IPS-NIHi7 (cell line): ENCODE results near the gene PDE6A.
A peak's percentile ranks its signal among the peaks of the same experiment; 100 is the strongest.

ENCODE experiments used
- DNase-seq: peaks from one replicate; pipeline ENCODE4 v3.0.0; 2012; ENCODE audit warnings: mixed read lengths; ENCODE audit errors: extremely low spot score

PDE6A gene

GRCh38 chr5:149930749-149931574 lies 13.6 kb downstream of the PDE6A start:
- DNase-seq: no peak

DNA sequence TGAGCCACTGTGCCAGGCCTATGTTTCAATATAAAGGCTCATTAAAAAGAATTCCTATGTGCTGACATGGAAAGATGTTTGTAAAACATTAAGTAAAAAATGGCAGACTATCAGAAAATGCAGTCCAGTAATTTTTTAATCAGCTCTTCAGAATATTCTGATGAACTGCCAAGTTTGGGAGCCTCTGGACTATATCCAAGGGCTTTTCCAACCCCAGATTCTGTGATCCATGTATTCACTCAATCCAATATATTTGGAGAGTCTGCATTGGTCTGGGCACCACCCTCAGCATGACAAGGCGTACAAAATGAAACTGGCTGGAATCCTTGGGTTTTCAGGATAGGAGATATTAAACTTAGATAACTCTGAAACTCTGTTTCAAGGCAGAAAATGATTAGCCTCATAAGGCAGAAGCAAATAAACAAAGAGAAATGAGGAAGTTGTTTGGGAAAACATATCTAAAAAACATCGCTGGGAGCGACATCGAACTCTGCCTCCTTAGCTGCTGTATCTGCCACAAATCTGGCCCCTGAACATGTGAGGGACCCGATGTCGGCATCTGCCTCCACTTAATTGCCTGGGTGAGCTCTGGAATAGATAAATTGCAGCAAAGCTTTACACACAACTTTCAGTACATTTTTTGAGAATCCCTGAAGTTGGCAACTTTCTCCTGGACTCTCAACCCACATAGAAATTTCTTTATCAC lies 14.4 kb downstream of the PDE6A start:
- DNase-seq: no peak

- no peak for DNase-seq
These were observed 20.1 kb downstream of the PDE6A start for GRCh38 chr5:149924486-149924885.

DNA sequence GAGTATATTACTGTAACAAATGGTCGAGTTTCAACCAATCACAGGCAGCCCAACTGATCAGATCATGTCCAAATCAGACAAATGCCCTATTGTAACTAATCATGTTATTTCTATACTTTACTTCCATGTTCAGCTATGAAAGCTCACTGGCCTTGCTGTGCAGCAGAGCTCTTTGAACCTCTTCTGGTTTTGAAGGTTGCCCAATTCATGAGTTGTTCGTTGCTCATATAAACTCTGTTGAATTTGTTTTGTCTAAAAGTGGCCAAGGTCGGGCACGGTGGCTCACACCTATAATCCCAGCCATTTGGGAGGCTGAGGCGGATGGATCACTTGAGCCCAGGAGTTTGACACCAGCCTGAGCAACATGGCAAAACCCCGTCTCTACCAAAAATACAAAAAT lies 21.6 kb downstream of the PDE6A start:
- DNase-seq: no peak

- DNase-seq: no peak
These were observed 23.0 kb downstream of the PDE6A start for GRCh38 chr5:149921597-149921996.

DNA sequence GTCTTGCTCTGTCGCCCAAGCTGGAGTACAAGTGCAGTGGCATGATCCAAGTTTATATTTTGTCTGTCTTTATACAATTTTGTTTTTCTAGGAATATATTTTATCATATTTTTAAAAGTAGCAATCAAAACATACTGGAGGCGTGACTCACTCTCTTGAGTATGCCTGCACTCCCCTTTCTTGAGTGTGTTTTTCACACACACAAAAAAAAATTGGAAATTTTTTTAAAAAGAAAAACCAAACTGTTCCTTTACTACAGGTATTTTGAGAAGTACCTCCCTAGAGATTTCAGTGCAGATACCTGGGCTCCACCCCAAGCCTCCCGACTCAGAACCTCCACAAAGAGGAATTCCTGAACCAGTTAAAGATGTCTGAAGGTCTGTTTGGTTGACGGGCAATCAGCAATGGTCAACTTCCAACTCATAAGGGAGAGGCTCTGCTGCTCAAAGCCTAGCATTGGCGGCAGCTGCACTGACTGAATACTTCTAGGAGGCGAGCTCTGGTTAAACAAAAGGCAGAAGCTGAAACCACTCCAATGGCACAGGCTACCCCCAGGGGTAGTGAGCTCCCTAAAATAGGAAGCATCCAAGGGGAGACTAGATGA lies 27.4 kb downstream of the PDE6A start:
- no peak for DNase-seq

GRCh38 chr5:149916334-149917072 lies 28.1 kb downstream of the PDE6A start:
- no peak for DNase-seq

GRCh38 chr5:149915392-149916260 lies 29.0 kb downstream of the PDE6A start:
- no peak for DNase-seq

DNA sequence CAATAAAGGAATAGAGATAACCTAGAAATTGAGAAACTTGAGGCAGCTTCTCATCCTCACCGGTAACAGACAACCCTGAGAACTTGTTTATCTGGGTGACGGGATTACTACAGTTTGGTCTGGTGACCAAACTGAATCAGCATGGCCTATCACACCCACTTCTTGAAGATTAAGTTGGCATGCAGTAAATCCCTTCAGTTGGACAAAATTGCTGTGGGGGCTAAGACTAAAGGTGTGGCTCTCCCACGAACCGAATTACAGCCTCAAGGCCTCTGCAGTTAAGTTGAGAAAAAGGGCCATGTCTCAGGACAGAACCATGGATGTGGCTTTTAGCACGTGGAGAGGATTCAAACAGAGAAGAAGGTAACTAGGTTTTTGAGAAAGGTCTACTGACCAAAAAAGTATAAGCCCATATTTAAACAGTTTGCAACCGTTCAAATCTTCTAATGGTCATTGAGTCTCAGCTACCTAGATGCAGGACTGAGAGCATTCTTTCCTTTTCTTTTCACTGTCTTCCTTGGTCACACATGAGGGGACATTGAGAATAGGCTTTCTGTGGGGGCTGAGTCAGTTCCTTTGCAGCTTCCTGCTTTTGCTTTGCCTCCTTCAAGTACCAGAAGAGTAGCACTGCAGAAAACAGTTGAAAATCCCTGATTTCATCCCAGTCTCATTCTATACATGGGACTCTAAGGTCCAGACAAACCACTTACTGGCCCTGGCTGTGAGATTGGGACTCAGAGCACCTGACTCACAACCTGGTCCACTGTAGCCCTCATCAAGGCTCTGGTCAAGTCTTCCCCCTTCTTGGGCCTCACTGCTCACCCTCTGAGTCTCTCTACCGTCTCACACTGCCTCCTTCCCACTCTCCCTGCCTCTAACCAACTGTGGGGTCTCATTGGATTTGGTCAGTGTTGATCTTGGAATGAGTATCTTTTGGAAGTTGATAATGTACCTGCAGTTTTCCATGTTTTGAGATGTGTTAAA lies 30.9 kb downstream of the PDE6A start:
- DNase-seq: no peak

- no peak for DNase-seq
These were observed 32.2 kb downstream of the PDE6A start for GRCh38 chr5:149912226-149912871.

GRCh38 chr5:149911031-149911430 lies 33.6 kb downstream of the PDE6A start:
- no peak for DNase-seq

GRCh38 chr5:149907828-149908227 lies 36.8 kb downstream of the PDE6A start:
- no peak for DNase-seq

DNA sequence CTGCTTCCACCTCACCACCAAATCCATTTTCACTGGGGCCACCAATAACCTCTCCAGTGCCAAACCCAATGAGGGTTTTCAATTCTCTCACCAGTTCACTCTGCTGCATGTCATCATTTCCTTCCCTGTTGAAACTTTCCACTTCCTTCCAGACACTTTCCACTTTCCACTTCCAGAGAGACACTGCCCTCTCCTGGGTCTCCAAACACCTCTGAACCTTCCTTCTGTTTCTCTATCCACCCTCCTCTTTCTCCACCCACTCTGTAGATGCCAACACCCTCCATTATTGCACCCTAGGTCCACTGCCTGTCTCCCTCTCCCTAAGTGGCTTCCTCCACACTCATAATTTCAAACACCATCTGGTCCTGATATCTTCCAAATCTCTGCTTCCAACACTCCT lies 39.6 kb downstream of the PDE6A start:
- no peak for DNase-seq

- no peak for DNase-seq
These were observed 40.2 kb downstream of the PDE6A start for GRCh38 chr5:149904293-149904886.

GRCh38 chr5:149903404-149903803 lies 41.2 kb downstream of the PDE6A start:
- DNase-seq: no peak

GRCh38 chr5:149902177-149902576 lies 42.4 kb downstream of the PDE6A start:
- DNase-seq: peak; percentile 50

GRCh38 chr5:149901511-149901910 lies 43.1 kb downstream of the PDE6A start:
- no peak for DNase-seq

- DNase-seq: no peak
These were observed 44.2 kb downstream of the PDE6A start for GRCh38 chr5:149900390-149900789.

- no peak for DNase-seq
These were observed 45.8 kb downstream of the PDE6A start for GRCh38 chr5:149898811-149899210.
